HG02852 (cell line): ENCODE data around the gene GOLGA8A.
"Not testable (repeated sequence)": the region's sequence is repeated elsewhere in the genome, so short reads cannot be mapped to it uniquely, and the experiment has no call there.

Experiments
- ATAC-seq: cut with Tn5 transposase; IDR thresholded peaks from one replicate; pipeline ENCODE4 v1.9.1; 2021; ENCODE audit warnings: mild to moderate bottlenecking, moderate library complexity; ENCODE audit not compliant: unreplicated experiment

Gene GOLGA8A

GRCh38 chr15:34437687-34438086 is at the start of gene GOLGA8A:
Gene GOLGA8A, minus strand, starts transcription at chr15:34437808. Its CDS starts 48,117 bp downstream, at chr15:34389691.
- peak; percentile 71 for ATAC-seq

- ATAC-seq = no peak
Measured at GRCh38 chr15:34483644-34484043, 46.0 kb upstream of the GOLGA8A start.

DNA sequence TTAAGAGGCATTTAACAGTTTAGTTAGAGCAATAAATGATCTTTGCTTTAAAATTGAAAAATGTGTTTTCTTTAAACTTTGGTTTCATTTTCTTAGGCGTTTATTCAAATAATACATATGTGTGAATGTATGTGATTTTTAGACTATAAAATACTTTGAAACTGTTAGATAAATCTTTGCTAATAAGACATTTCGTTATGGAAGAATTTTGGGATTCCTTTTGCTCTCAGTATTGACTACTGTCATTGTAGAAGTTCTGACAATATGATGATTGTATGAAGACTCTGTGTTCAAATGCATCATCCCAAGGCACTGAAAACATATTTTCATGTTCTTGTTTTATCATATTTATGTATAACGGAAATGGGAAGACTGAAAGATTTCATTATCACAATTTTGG is 43.8 kb upstream of the GOLGA8A start:
- ATAC-seq = no peak

GRCh38 chr15:34473840-34474239 is 36.2 kb upstream of the GOLGA8A start:
- no peak for ATAC-seq

DNA sequence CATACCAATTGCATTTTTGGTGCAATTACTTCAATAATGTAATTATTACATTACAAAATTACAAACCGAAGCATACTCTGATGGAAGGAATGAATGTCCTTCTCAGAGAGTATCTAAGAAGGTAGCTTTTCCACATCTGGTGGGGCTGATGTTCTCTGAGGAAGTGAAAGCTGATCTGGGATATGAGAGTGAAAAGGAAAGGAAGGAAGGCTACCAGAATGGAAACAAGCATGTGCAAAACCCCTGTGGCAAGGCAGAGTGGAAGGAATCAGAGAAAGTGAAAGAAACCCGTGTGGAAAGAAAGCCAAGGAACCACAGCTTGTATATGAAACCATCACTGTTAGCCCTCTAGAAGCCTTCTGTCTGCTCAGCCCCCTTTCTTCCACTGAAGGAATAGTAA is 35.3 kb upstream of the GOLGA8A start:
- ATAC-seq = no peak

DNA sequence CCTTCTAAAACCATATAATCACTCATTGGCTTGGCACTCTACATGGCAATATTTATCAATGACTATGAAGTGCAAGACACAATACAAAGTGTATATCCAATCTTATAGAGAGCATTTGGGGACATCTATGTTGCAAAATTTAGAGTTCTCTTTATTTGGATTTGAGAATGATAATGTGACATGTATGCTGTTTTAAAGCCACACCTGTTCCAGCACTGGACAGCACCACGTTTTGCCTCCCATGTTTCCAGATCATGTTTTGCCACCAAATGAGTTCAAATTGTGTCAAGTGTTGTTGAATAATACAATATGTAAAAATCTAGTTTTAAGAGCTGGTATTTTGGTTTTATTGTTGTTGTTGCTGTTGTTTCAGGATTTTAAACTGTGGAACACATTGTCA is 33.3 kb upstream of the GOLGA8A start:
- ATAC-seq = no peak

GRCh38 chr15:34470091-34470490 is 32.5 kb upstream of the GOLGA8A start:
- ATAC-seq = no peak

DNA sequence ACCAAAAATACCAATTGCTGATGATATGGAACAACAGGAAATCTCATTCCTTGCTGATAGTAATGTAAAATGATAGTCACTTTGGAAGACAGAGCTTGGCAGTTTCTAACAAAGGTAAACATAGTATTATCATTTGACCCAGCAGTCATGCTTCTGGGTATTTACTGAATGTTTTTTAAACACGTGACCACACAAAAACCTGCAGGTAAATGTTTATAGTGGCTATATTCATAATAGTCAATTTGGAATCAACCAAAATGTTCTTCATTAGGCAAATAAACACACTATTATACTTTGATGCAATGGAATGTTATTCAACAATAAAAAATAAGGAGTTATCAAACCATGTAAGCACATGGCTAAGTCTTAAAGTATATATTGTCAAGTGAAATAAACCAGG is 24.1 kb upstream of the GOLGA8A start:
- ATAC-seq = no peak

DNA sequence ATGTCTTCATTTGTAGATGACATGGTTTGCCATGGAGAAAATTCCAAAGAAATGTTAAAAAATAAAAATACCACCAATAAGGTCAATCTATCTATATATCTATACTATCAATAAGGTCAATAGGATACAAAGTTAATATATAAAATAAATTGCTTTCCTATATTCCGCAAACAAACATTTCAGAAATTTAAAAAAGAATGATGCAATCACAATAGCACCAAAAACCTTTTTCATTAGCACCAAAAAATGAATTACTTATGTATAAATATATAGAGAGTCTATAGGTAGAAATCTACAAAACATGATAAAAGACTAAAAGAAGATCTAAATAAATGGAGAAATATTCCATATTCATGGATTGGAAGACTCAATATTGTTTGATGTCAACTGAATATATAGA is 22.8 kb upstream of the GOLGA8A start:
- ATAC-seq = no peak

- no peak for ATAC-seq
Measured at GRCh38 chr15:34456658-34457057, 19.1 kb upstream of the GOLGA8A start.

DNA sequence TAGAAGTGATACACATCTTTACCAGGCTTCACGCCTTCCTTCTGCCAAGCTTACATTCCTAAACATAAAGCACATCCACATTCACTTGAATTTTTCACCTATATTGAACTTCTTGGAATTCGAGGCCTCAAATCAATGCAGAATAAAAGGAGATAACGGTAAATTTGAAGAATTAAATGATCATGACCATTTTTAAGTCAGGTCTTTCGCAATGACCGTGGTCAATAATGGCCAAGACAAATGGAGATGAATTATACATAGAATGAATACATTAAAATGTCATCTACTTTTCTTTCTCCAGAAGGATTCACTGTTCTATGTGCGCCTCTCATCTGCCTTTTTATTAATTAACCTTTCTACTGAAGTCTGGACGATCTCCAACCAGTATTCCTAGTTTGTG is 5.3 kb upstream of the GOLGA8A start:
- ATAC-seq = no peak

GRCh38 chr15:34439878-34440277 is 2.3 kb upstream of the GOLGA8A start:
- no peak for ATAC-seq

DNA sequence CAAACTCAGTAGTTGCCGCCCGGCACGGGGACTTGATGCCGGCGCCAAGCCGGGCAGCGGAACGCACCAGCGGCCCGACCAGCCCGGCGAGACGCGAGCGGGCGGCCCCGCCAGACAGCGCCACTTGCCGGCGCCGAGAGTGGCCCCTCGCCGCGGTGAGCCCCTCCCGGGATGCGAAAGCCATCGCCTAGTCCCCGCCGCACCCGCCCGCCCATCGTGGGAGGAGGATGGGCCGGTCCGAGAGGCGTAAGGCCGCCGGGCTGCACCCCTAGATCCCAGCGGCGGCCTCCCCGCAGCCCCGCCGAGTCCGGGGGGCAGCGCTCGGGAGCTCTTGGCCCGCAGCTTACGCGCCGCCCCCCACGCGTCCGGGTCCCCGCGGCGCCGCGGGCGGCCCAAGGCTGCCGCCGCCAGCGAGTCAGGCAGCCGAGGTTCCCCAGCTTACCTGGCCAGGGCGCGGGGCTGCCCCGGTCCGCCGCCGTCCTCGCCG is 609 bp downstream of the GOLGA8A start:
- ATAC-seq = peak; percentile 55

DNA sequence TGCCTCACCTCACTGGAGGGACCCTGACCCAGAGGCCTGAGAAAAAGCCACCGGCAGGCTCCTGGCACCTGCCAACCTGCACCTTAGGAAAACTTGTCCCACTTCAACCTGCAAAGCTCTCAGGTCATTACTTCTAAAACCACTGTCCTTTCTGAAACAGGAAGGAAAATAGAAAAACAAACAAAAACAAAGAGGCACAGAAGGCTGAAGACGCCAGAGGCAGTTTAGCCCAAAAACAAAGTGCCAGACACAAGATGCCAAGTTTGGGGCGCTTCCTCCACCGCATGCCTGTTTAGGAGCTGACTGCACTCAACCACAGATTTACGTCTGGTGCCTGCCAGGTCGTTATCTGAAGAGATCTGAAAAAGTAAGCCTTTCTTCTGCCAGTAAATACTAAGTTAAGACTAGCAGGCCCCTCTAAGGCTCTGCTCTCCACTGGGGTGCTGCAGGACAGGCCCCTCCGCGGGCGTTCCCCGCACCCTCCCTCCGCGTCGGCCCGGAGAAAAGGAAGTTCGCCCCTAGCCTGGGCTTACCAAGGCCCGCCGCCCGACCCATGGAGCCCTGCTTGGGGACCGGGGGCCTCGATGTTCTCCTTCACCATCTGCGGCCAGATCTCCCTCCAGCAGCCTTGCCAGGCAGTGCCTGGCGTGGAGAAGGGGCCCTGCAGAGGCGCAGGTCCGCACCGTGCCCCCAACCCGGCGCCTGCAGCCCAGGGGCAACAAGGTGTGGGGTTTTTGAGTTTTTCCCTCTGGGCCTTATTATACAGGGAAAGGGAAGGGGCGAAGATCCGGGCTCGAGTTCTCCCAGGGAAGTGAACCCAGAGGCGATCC is 1.3 kb downstream of the GOLGA8A start:
- peak; percentile 21 for ATAC-seq

DNA sequence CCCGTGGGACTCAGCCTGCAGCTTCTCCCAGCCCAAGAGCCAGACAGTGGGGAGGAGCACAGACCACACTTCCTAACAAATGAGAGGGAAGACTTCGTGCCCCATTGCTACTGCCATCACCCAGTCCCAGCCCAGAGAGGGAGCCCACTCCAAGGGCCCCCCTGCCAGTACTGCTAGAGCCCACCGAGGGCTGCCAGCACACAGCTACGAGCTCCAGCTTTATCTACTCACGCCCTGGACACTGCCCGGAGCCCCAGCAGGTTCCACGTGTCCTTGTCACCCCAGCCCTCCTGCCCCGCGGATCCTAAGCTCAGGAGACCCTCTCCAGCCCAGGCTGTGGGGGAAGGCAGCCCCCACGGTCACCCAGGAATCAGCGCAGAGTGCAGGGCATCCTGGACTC is 1.9 kb downstream of the GOLGA8A start:
- no peak for ATAC-seq

- ATAC-seq = no peak
Measured at GRCh38 chr15:34434627-34435305, 2.8 kb downstream of the GOLGA8A start.

DNA sequence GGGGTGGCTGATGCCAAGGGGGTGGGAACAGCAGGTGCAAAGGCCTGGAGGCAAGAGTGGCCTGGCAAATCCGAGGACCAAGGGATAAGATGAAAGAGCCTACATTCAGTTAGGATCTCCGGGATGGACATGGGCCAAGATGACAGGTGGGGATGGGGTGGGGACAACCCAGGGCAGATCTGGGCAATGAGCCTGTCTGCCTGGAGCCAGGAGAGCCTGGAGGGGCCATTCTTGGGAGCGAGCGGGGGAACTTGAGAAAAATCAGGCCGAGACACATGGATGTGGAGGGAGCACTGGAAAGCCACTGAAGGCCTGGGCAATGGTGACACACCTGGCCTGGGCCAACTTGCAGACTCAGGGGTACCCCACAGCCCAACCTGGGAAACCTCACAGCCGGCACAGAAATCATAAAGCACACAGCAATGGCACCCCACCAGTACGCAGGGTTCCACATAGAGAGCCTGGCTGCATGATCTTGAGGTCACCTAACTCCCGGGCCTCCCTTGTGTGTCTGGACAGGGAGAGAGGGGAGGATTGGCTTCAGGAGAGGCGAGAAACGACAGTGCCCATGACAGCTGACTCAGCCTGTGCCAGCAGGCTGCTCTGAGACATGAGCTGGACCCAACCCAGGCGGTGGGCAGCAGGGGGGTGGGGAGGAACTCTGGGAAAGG is 3.5 kb downstream of the GOLGA8A start:
- ATAC-seq = not testable (repeated sequence)

- not testable (repeated sequence) for ATAC-seq
Measured at GRCh38 chr15:34430642-34431041, 7.0 kb downstream of the GOLGA8A start.

GRCh38 chr15:34423425-34424090 is 14.1 kb downstream of the GOLGA8A start:
- not testable (repeated sequence) for ATAC-seq

DNA sequence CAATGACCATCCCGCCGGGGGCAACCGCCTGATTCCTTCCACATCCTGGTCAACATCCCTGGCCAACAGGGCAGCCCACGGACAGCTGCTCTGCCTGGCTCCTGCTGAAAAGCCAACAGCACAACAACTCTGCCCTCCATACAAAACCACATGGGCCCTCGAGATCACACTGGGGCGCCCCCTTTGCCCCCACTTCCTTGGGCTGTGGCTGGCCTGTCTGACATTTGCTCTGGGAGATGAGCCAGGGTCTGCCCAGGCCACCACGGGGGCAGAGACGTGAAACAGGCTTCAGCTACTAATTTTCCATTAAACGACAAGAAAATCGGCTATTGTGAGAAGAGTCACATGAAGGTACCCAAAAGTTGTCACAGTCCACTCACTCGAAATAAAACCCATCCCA is 16.7 kb downstream of the GOLGA8A start:
- ATAC-seq = not testable (repeated sequence)

DNA sequence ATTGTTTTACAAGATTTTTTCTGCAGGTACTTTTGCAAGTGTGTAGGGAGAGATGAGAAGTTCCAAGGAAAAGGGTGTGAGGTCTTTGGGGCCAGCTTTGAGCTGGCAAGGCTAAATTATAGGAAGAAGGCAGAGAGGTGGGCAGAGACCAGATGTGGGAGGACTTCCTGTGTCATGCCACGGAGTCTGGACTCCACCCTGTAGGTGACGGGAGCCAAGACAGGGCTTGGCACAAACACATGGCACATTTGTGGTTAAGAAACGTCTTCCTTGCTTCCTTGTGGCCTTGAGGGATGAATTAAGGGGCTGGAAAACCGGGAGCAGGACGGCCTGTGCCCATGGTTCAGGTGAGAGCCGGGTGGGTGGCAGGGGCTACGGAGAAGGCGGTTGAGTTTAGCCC is 19.2 kb downstream of the GOLGA8A start:
- ATAC-seq = not testable (repeated sequence)
